Measurements from ENCODE around the gene PARD6B.
"Not testable (repeated sequence)": the region's sequence is repeated elsewhere in the genome, so short reads cannot be mapped to it uniquely, and the experiment has no call there.

PARD6B gene

DNA sequence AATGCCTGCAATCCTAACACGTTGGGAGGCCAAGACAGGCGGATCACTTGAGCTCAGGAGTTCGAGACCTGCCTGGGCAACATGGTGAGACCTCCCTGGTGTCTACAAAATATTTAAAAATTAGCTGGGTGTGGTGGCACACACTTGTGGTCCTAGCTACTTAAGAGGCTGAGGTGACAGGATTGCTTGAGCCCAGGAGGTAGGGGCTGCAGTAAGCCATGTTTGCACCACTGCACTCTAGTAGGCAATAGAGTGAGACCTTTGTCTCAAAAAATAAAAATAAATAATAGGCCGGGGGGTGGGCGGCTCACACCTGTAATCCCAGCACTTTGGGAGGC, 21.8 kb upstream of the PARD6B start:
- Histone ChIP-seq H3K4me3 (replicated peaks; ENCODE audit: low read depth, low read length) (no peak overlapping the region), H3K27me3 (replicated peaks; ENCODE audit: control insufficient read depth, insufficient read depth, low read length) (no peaks in the 10 kb centered on the region; the same call in none of the 2 replicates), H3K36me3 (ENCODE audit: control insufficient read depth, insufficient read depth, low read length) (no peaks in the 10 kb centered on the region)
- TF ChIP-seq, protein P1, sequence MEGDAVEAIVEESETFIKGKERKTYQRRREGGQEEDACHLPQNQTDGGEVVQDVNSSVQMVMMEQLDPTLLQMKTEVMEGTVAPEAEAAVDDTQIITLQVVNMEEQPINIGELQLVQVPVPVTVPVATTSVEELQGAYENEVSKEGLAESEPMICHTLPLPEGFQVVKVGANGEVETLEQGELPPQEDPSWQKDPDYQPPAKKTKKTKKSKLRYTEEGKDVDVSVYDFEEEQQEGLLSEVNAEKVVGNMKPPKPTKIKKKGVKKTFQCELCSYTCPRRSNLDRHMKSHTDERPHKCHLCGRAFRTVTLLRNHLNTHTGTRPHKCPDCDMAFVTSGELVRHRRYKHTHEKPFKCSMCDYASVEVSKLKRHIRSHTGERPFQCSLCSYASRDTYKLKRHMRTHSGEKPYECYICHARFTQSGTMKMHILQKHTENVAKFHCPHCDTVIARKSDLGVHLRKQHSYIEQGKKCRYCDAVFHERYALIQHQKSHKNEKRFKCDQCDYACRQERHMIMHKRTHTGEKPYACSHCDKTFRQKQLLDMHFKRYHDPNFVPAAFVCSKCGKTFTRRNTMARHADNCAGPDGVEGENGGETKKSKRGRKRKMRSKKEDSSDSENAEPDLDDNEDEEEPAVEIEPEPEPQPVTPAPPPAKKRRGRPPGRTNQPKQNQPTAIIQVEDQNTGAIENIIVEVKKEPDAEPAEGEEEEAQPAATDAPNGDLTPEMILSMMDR (IDR thresholded peaks at IDR 0.05; ENCODE audit: insufficient read depth, low read length, poor library complexity, severe bottlenecking) = no peak
- no peak for DNase-seq (ENCODE audit: extremely low read depth, insufficient read length)

DNA sequence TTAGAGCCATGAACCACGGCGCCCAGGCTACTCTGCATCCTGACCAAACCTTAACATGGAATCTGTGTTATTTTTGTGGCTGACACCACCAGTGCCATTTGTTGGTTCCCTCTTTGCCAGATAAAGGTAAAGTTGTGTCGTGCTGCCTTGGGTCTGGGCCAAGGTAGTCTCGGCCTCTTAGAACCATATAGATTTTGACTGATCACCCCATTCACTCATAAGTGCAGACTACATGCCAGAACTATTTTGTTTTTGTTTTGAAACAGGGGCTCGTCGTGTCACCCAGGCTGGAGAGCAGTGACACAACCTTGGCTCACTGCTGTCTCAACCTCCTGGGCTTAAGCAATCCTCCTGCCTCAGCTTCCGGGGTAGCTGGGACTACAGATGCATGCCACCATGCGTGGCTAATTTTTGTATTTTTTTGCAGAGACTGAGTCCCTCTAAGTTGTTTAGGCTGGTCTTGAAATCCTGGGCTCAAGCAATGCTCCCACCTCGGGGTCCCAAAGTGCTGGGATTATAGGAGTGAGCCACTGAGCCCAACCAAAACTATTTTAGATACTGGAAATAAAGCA, 20.8 kb upstream of the PARD6B start:
- no peaks in the 10 kb centered on the region for H3K36me3 ChIP-seq (ENCODE audit: control insufficient read depth, insufficient read depth, low read length)
- DNase-seq (ENCODE audit: extremely low read depth, insufficient read length) = no peak
- TF ChIP-seq, protein P1 (IDR thresholded peaks at IDR 0.05; ENCODE audit: insufficient read depth, low read length, poor library complexity, severe bottlenecking) = no peak
- no peak overlapping the region for H3K4me3 ChIP-seq (replicated peaks; ENCODE audit: low read depth, low read length)
- no peaks in the 10 kb centered on the region; the same call in none of the 2 replicates for H3K27me3 ChIP-seq (replicated peaks; ENCODE audit: control insufficient read depth, insufficient read depth, low read length)

DNA sequence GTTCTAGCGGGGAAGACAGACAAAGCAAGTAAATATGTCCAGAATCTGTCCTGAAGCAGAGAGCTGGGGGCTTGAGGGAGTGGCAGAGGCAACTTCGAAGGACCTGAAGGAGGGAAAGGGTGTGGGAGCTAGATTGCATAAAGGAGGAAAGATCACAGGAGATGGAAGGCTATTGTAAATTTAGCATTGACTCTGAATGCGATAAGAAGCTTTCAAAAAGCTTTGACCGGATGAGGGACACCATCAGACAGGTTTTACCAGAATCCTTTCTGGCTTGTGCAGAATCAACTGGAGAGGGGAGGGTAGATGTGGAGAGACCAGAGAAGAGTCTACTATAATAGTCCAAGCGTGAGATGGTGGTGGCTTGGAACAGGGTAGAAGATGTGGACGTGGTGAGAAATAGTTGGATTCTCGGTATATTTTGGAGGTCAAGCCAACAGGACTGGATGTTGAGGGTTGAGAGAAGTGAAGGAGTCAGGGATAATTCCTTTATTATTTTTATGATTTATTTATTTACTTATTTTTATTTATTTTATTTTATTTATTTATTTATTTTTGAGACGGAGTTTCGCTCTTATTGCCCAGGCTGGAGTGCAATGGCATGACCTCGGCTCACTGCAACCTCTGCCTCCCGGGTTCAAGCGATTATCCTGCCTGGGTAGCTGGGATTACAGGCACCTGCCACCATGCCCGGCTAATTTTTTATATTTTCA, 20.1 kb upstream of the PARD6B start:
- TF ChIP-seq, protein P1 (IDR thresholded peaks at IDR 0.05; ENCODE audit: insufficient read depth, low read length, poor library complexity, severe bottlenecking) = no peak
- H3K36me3 ChIP-seq (ENCODE audit: control insufficient read depth, insufficient read depth, low read length) = no peaks in the 10 kb centered on the region
- no peaks in the 10 kb centered on the region; the same call in none of the 2 replicates for H3K27me3 ChIP-seq (replicated peaks; ENCODE audit: control insufficient read depth, insufficient read depth, low read length)
- no peak for DNase-seq (ENCODE audit: extremely low read depth, insufficient read length)
- no peak overlapping the region for H3K4me3 ChIP-seq (replicated peaks; ENCODE audit: low read depth, low read length)

DNA sequence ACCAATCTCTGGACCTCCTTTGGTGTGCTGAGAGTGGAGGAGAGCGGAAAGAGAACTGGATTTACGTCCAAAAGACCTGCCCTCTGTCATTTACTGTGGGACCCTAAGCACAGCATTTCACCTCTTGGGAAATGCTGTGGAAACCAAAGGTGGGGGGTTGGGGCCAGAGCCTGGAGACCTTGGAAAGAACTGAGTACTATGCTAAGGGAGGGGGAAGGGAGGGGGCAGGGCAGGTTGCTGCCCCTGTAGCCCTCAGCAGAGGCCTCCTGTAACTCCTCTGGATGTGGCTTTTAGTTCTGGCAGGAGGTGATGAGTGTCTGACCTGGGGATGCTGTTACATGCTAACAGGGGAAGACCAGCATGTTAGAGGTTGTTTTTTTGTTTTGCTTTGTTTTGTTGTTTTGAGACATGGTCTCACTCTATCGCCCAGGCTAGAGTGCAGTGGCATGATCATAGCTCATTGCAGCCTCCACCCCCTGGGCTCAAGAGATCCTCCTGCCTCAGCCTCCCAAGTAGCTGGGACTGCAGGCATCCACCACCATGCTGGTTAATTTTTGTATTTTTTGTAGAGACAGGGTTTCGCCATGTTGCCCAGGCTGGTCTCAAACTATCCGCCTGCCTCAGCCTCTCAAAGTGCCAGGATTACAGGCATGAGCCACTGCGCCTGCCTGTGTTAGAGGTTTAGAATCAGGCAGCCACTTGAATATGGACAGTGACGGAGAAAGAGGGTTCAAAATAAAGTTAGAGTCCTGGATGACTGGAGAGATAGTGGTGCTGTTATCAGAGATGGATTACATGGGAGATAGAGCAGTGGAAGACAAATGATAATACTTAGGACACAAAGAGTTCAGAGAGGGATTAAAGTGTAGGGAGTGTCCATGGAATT, 18.4 kb upstream of the PARD6B start:
- Histone ChIP-seq H3K4me3 (replicated peaks; ENCODE audit: low read depth, low read length) (no peak overlapping the region), H3K27me3 (replicated peaks; ENCODE audit: control insufficient read depth, insufficient read depth, low read length) (no peaks in the 10 kb centered on the region; the same call in none of the 2 replicates), H3K36me3 (ENCODE audit: control insufficient read depth, insufficient read depth, low read length) (no peaks in the 10 kb centered on the region)
- TF ChIP-seq, protein P1 (IDR thresholded peaks at IDR 0.05; ENCODE audit: insufficient read depth, low read length, poor library complexity, severe bottlenecking) = no peak
- no peak for DNase-seq (ENCODE audit: extremely low read depth, insufficient read length)

DNA sequence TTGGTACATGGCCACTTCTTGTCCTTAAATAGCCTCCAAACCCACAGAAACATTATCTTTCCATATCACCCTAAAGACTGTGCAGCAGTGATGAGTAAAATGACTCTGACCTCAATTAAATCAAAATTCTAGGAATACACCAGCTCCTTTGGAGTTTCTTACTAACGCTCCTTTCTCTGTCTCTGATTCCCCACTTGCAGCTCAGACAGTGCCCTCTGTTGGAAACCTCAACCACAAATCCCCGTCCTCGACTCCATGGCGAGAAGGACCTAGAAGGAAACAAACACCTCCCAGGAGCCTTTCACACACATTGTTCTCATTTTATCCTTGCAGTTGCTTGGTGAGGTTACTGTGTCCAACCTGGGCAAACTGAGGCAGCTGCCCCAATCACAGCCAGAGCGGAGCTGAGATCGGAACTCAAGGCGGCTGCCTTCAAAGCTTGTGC, 17.7 kb upstream of the PARD6B start:
- no peak for DNase-seq (ENCODE audit: extremely low read depth, insufficient read length)

DNA sequence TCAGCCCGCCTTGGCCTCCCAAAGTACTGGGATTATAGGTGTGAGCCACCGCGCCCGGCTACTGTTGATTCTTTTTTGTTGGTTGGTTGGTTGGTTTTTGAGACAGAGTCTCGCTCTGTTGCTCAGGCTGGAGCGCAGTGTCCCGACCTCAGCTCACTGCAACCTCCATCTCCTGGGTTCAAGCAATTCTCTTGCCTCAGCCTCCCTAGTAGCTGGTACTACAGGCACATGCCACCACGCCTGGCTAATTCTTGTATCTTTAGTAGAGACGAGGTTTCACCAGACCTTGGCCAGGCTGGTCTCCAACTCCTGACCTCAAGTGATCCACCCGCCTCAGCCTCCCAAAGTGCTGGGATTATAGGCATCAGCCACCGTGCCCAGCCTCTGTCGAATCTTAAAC, 17.0 kb upstream of the PARD6B start:
- not testable (repeated sequence) for H3K36me3 ChIP-seq (ENCODE audit: control insufficient read depth, insufficient read depth, low read length); DNase-seq (ENCODE audit: extremely low read depth, insufficient read length); H3K27me3 ChIP-seq (replicated peaks; ENCODE audit: control insufficient read depth, insufficient read depth, low read length); H3K4me3 ChIP-seq (replicated peaks; ENCODE audit: low read depth, low read length)

More for the DNA sequence above, 17.7 kb upstream of the PARD6B start:
- Histone ChIP-seq H3K27me3 (replicated peaks; ENCODE audit: control insufficient read depth, insufficient read depth, low read length) (no peaks in the 10 kb centered on the region; the same call in none of the 2 replicates), H3K36me3 (ENCODE audit: control insufficient read depth, insufficient read depth, low read length) (no peaks in the 10 kb centered on the region), H3K4me3 (replicated peaks; ENCODE audit: low read depth, low read length) (no peak overlapping the region)
- TF ChIP-seq, protein P1 (IDR thresholded peaks at IDR 0.05; ENCODE audit: insufficient read depth, low read length, poor library complexity, severe bottlenecking) = no peak

All from GM06990 (cell line).